Sigmoid colon (tissue), 7 donors: Measurements from ENCODE around the gene CABP7. TPM values are rescaled to one million over a fixed set of nuclear protein-coding genes. Genes with fewer than 3 reads are reported as not detected.

Source experiments
- DNase-seq: peaks from one replicate; pipeline ENCODE4 v3.0.0-alpha.2; 2019
- H3K27ac ChIP-seq, 4 donors: fragments of 200-600 bp; sonication (generic); one replicate each; pipeline ENCODE4 v1.5.1; 2016 to 2019; ENCODE audit warnings: mild to moderate bottlenecking in 1 of 4
- H3K27me3 ChIP-seq, 3 donors: fragments of 200-600 bp; sonication (generic); one replicate each; pipeline ENCODE4 v1.5.1; 2019; ENCODE audit warnings: mild to moderate bottlenecking in 1 of 3
- H3K36me3 ChIP-seq, 4 donors: fragments of 200-600 bp; sonication (generic); one replicate each; pipeline ENCODE4 v1.5.1; 2016 to 2019
- H3K4me1 ChIP-seq, 4 donors: fragments of 200-600 bp; sonication (generic); one replicate each; pipeline ENCODE4 v1.5.1; 2017 to 2019
- H3K4me3 ChIP-seq, 4 donors: fragments of 200-600 bp; sonication (generic); one replicate each; pipeline ENCODE4 v1.5.1; 2017 to 2019; ENCODE audit warnings: mild to moderate bottlenecking in 2 of 4, moderate library complexity in 1 of 4
- H3K9me3 ChIP-seq, 4 donors: fragments of 200-600 bp in 3 of 4; sonication (generic) in 3 of 4; one replicate each; pipeline versions ENCODE4 v1.5.1 to v1.6.1; 2013 to 2019
- EP300 ChIP-seq, 4 donors: sonication (generic); formaldehyde crosslinking; IDR thresholded peaks; one replicate each; pipeline ENCODE4 v1.6.1; 2017; ENCODE audit warnings: antibody characterized with exemption in 4 of 4
- POLR2A ChIP-seq, 2 donors: fragments of 450-650 bp; IDR thresholded peaks; one replicate each; pipeline ENCODE4 v1.6.1; 2016; ENCODE audit warnings: antibody characterized with exemption in 2 of 2, mild to moderate bottlenecking in 2 of 2, moderate library complexity in 2 of 2
- POLR2AphosphoS5 ChIP-seq, 4 donors: sonication (generic); formaldehyde crosslinking; IDR thresholded peaks; one replicate each; pipeline ENCODE4 v1.6.1; 2017; ENCODE audit warnings: antibody characterized with exemption in 4 of 4
- WGBS, 2 donors: extraction: QIAGEN DNeasy Blood & Tissue Kit; methylation state at CpG; one replicate each; pipeline ENCODE4 v1.1.7; 2013; 5-methylcytosine and 5-hydroxymethylcytosine counted together
- intact Hi-C: fragments of 100-400 bp; cut with DNase I; formaldehyde crosslinking; loops from one replicate; pipeline ENCODE4 v1.15.1; 2023
- polyA plus RNA-seq, 3 donors: library from polyadenylated mRNA; stranded (reverse); fragments of 200-250 nt; gene quantifications; one replicate each; pipeline ENCODE4 v1.2.3, GENCODE V29; 2013
- total RNA-seq, 4 donors: library from RNA; depleted of rRNA; stranded (reverse); fragments of >200 nt; gene quantifications; one replicate each; pipeline ENCODE4 v1.1.0, GENCODE V29; 2016
- TF ChIP-seq, protein P1 (sequence below), 4 experiments: fragments of 450-650 bp in 3 of 4; fragments of 200-600 bp in 1 of 4; IDR thresholded peaks; one replicate each; pipeline ENCODE4 v1.5.1; 2016 to 2019; ENCODE audit warnings: antibody characterized with exemption in 4 of 4, mild to moderate bottlenecking in 3 of 4, moderate library complexity in 2 of 4
- donor health status: healthy with polysubstance abuse.
- donor health status: Bipolar disorder and iron deficiency.
- donor health status: healthy.

The CABP7 gene
- total and polyA plus RNA-seq, 7 donors: under 0.01 to 1.1 (median 0.47) TPM; not detected in 4

DNA sequence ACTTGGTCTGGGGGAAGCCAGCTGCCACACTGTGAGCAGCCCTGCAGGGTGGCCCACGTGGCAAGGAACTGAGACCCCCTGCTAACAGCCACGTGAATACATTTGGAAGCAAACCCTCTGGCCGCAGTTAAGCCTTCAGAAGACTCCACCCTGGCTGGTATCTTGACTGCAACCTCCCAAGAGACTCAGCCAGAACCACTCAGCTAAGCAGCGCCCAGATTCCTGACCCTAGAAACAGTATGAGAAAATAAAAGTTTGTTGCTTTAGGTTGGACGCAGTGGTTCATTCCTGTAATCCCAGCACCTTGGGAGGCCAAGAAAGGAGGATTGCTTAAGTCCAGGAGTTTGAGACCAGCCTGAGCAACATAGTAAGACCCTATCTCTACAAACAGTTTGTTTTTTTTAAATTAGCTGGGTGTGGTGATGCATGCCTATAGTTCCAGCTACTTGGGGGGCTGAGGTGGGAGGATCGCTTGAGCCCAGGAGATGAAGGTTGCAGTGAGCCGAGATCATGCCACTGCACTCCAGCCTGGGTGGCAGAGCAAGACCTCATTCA, 38.3 kb downstream of the CABP7 start:
- H3K9me3 ChIP-seq: no peaks in the 10 kb centered on the region
- no peak for TF ChIP-seq POLR2AphosphoS5 (IDR thresholded peaks at IDR 0.05)
- no peak for TF ChIP-seq POLR2A (IDR thresholded peaks at IDR 0.05)
- no peak for TF ChIP-seq EP300 (IDR thresholded peaks at IDR 0.05)
- TF ChIP-seq, protein P1, sequence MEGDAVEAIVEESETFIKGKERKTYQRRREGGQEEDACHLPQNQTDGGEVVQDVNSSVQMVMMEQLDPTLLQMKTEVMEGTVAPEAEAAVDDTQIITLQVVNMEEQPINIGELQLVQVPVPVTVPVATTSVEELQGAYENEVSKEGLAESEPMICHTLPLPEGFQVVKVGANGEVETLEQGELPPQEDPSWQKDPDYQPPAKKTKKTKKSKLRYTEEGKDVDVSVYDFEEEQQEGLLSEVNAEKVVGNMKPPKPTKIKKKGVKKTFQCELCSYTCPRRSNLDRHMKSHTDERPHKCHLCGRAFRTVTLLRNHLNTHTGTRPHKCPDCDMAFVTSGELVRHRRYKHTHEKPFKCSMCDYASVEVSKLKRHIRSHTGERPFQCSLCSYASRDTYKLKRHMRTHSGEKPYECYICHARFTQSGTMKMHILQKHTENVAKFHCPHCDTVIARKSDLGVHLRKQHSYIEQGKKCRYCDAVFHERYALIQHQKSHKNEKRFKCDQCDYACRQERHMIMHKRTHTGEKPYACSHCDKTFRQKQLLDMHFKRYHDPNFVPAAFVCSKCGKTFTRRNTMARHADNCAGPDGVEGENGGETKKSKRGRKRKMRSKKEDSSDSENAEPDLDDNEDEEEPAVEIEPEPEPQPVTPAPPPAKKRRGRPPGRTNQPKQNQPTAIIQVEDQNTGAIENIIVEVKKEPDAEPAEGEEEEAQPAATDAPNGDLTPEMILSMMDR (IDR thresholded peaks at IDR 0.05): no peak
- intact Hi-C loops: no loop called here
- no peak overlapping the region for H3K27ac ChIP-seq
- no peaks in the 10 kb centered on the region for H3K27me3 ChIP-seq
- DNase-seq: no peak
- no peaks in the 10 kb centered on the region for H3K4me1 ChIP-seq
- 90 to 93% methylated on average over 7 of the region's 7 CpGs for WGBS, 2 donors
- H3K36me3 ChIP-seq: peaks cover 0 to 10% (median 4%) of the 10 kb centered on the region in 4 donors
- no peak overlapping the region for H3K4me3 ChIP-seq

DNA sequence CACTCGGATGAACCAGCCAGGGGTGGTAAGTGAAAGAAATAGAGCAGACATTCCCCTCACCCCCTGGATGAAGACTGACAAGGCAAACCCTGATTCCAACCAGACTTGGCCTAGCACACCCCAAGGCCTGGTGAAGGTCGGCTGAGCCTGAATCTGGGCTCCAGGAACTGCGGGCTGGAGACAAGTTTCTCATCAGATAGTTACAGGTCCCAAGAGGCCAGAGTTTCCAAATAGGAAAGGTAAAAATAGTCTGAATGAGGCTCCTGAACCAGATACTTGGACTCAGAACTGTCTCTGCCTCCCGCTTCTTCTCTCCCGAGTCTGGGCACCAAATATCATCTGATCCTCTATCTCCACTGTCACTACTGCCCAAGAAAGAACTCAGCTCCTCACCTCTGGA, 39.2 kb downstream of the CABP7 start:
- DNase-seq: no peak
- Histone ChIP-seq H3K4me3 (no peak overlapping the region), H3K9me3 (no peaks in the 10 kb centered on the region), H3K27me3 (no peaks in the 10 kb centered on the region), H3K27ac (no peak overlapping the region), H3K4me1 (no peaks in the 10 kb centered on the region), H3K36me3 (peaks cover 0 to 7% (median 1%) of the 10 kb centered on the region in 4 donors)
- WGBS, 2 donors: 73 to 90% methylated on average over 5 of the region's 5 CpGs
- TF ChIP-seq POLR2AphosphoS5 (IDR thresholded peaks at IDR 0.05): no peak
- no peak for TF ChIP-seq EP300 (IDR thresholded peaks at IDR 0.05)
- TF ChIP-seq POLR2A (IDR thresholded peaks at IDR 0.05): no peak
- TF ChIP-seq, protein P1 (IDR thresholded peaks at IDR 0.05): no peak
- intact Hi-C loops: no loop called here

DNA sequence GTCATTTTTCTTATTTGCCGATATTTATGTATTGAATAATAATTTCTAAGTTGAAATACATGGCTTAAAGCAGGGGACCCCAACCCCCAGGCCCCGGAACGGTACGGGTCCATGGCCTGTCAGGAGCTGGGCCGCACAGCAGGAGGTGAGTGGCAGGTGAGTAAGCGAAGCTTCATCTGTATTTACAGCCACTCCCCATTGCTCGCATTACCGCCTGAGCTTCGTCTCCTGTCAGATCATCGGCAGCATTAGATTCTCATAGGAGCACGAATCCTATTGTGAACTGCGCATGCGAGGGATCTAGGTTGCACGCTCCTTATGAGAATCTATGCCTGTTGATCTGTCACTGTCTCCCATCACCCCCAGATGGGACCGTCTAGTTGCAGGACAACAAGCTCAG, 42.5 kb downstream of the CABP7 start:
- no peak for DNase-seq
- intact Hi-C loops: loop anchor here (10.0 kb wide), 1 partner anchor 137 kb away; no protein-coding TSS in a partner anchor
- no peak overlapping the region for H3K27ac ChIP-seq
- H3K36me3 ChIP-seq: no peaks in the 10 kb centered on the region
- H3K4me1 ChIP-seq: peaks cover 0 to 13% (median 11%) of the 10 kb centered on the region in 4 donors
- H3K9me3 ChIP-seq: no peaks in the 10 kb centered on the region
- H3K4me3 ChIP-seq: no peak overlapping the region
- TF ChIP-seq EP300 (IDR thresholded peaks at IDR 0.05) (no peak), POLR2AphosphoS5 (IDR thresholded peaks at IDR 0.05) (no peak), POLR2A (IDR thresholded peaks at IDR 0.05) (no peak)
- TF ChIP-seq, protein P1 (IDR thresholded peaks at IDR 0.05): no peak
- H3K27me3 ChIP-seq: no peaks in the 10 kb centered on the region
- WGBS, 2 donors: 80 to 95% methylated on average over 15 of the region's 15 CpGs

DNA sequence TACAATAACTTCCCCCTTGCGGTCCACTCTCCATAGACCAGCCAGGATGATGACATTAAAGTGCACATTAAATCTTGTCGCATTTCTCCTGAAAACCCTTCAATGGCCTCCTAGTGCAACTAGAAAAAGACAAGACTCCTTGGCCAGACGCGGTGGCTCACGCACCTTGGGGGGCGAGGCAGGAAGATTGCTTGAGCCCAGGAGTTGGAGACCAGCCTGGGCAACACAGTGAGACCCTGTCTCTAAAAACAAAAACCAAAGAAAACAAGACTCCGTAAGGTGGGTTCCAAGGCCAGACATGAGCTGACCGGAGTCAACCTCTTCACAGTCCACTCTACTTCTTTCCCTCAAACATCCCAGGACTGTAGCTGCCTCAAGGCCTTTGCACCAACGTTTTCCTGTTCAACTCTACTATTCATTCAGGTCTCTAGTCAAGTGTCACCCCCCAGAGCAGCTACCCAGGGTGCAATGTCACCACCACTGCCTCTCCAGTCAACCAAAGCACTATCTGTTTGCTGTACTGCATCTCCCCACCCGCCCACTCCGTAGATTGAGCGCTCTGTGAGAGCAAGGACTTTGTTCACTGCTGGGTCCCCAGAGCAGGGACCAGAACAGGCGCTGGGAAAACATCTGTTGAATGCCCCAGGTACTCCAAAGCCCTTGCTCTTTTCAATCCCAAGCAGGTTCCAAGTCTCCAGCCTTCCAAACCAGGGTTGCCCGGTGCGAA, 46.3 kb downstream of the CABP7 start:
- peaks cover 13 to 17% (median 15%) of the 10 kb centered on the region in 4 donors for H3K36me3 ChIP-seq
- 52 to 55% methylated on average over 15 of the region's 15 CpGs for WGBS, 2 donors
- H3K27me3 ChIP-seq: no peaks in the 10 kb centered on the region
- peaks cover 0 to 33% (median 27%) of the 10 kb centered on the region in 4 donors for H3K4me1 ChIP-seq
- no peak for TF ChIP-seq POLR2AphosphoS5 (IDR thresholded peaks at IDR 0.05)
- intact Hi-C loops: loop anchor here (2.0 to 10.0 kb wide), 3 partner anchors 73 to 236 kb away; partner anchors contain the start of gene ASCC2
- no peaks in the 10 kb centered on the region for H3K9me3 ChIP-seq
- H3K4me3 ChIP-seq: peak overlapping the region; percentile 75 to 96 (median 88)
- DNase-seq: no peak
- H3K27ac ChIP-seq: peak overlapping the region; percentile 88 to 94 (median 90)

DNA sequence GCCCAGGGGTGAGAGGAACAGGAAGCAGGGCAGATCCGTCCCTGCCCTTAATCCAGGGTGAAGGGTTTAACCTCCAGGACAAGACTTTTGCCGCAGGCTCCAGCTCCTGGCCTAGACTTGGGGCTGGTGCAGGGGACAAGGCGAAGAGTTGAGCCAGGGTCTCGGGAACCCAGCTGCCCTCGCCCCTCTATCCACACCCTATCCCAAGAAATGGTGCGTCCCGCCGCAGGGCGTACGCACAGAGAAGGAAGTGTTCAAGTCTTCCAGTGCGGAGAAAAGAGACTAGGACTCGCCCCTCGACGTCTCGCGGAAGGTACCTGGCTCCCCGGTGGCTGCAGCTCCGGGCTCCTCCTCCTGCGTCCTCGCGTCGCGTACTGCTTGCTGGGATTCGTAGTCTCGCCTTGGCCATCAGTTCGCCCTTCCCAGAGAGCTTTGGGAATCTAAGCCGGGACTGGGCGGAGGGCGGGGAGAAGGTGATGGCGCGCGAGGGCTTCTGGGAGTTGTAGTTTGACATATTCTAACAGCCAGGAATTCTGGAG, 46.9 kb downstream of the CABP7 start, which contains the start of gene ZMAT5:
Gene ZMAT5, minus strand, starts transcription at position 376 of the 539 bp plus-strand sequence. CDS start 18,463 bp downstream, outside the sequence.
- 0 to 1% methylated on average over 32 of the region's 32 CpGs for WGBS, 2 donors
- intact Hi-C loops: loop anchor here (2.0 to 10.0 kb wide), 3 partner anchors 72 to 236 kb away; partner anchors contain the start of gene ASCC2

More for the DNA sequence above, 46.9 kb downstream of the CABP7 start, which contains the start of gene ZMAT5:
- peak within 1 kb of the TSS; percentile 88 to 94 (median 90) for H3K27ac ChIP-seq
- no peak for TF ChIP-seq EP300 (IDR thresholded peaks at IDR 0.05)
- TF ChIP-seq POLR2A (IDR thresholded peaks at IDR 0.05): peak in 1 of 2 donors; percentile 73
- peak; percentile 26 to 80 (median 47) for TF ChIP-seq POLR2AphosphoS5 (IDR thresholded peaks at IDR 0.05)
- TF ChIP-seq, protein P1 (IDR thresholded peaks at IDR 0.05): no peak
- peaks cover 13 to 23% (median 15%) of the 10 kb centered on the region in 4 donors for H3K36me3 ChIP-seq
- peak within 1 kb of the TSS; percentile 75 to 96 (median 88) for H3K4me3 ChIP-seq
- peaks cover 0 to 33% (median 27%) of the 10 kb centered on the region in 4 donors for H3K4me1 ChIP-seq
- H3K9me3 ChIP-seq: no peaks in the 10 kb centered on the region
- no peaks in the 10 kb centered on the region for H3K27me3 ChIP-seq
- DNase-seq: peak; percentile 97
